GM10266 (cell line): Measurements from ENCODE around the gene SH3PXD2A.

Source experiments
- DNase-seq: peaks from one replicate; pipeline ENCODE4 v3.0.0; 2012; ENCODE audit errors: extremely low spot score
- CTCF ChIP-seq: IDR thresholded peaks from 2 replicates; pipeline ENCODE4 v1.5.1; 2012; ENCODE audit warnings: mild to moderate bottlenecking, low read depth; ENCODE audit not compliant: control insufficient read depth, insufficient read depth; ENCODE audit errors: missing control alignments

SH3PXD2A gene

GRCh38 chr10:103557455-103557854, 297.9 kb downstream of the SH3PXD2A start:
- no peak for DNase-seq
- TF ChIP-seq CTCF, result no peak

- TF ChIP-seq CTCF, result no peak
- DNase-seq, result no peak
These were observed 298.9 kb downstream of the SH3PXD2A start for GRCh38 chr10:103556383-103557007.

GRCh38 chr10:103555712-103556111, 299.7 kb downstream of the SH3PXD2A start:
- TF ChIP-seq CTCF, result no peak
- DNase-seq, result no peak

GRCh38 chr10:103555325-103555649, 300.1 kb downstream of the SH3PXD2A start:
- no peak for DNase-seq

GRCh38 chr10:103554488-103555324, 300.7 kb downstream of the SH3PXD2A start:
- no peak for DNase-seq
- TF ChIP-seq CTCF, result no peak

More at GRCh38 chr10:103555325-103555649, 300.1 kb downstream of the SH3PXD2A start:
- no peak for TF ChIP-seq CTCF

- no peak for TF ChIP-seq CTCF
- DNase-seq, result no peak
These were observed 301.5 kb downstream of the SH3PXD2A start for GRCh38 chr10:103553743-103554487.
